Gastroesophageal sphincter (tissue), 3 donors: Measurements from ENCODE around the gene NME7.

Source experiments
- EP300 ChIP-seq: sonication (generic); formaldehyde crosslinking; IDR thresholded peaks from one replicate; pipeline ENCODE4 v1.6.1; 2017; ENCODE audit warnings: antibody characterized with exemption, mild to moderate bottlenecking
- POLR2A ChIP-seq, 2 donors: fragments of 450-650 bp; IDR thresholded peaks; one replicate each; pipeline ENCODE4 v1.6.1; 2017; ENCODE audit warnings: antibody characterized with exemption in 2 of 2, mild to moderate bottlenecking in 2 of 2, moderate library complexity in 1 of 2
- POLR2AphosphoS5 ChIP-seq: sonication (generic); formaldehyde crosslinking; IDR thresholded peaks from one replicate; pipeline ENCODE4 v1.6.1; 2017; ENCODE audit warnings: antibody characterized with exemption
- TF ChIP-seq, protein P1 (sequence below), 4 experiments: fragments of 200-600 bp in 2 of 4; fragments of 450-650 bp in 2 of 4; sonication (generic) in 1 of 4; IDR thresholded peaks; one replicate each; pipeline ENCODE4 v1.5.1; 2017 to 2019; ENCODE audit warnings: antibody characterized with exemption in 4 of 4, mild to moderate bottlenecking in 2 of 4, moderate library complexity in 2 of 4

GRCh38 chr1:169087876-169088275 is 279.7 kb downstream of the NME7 start:
- TF ChIP-seq, protein P1, sequence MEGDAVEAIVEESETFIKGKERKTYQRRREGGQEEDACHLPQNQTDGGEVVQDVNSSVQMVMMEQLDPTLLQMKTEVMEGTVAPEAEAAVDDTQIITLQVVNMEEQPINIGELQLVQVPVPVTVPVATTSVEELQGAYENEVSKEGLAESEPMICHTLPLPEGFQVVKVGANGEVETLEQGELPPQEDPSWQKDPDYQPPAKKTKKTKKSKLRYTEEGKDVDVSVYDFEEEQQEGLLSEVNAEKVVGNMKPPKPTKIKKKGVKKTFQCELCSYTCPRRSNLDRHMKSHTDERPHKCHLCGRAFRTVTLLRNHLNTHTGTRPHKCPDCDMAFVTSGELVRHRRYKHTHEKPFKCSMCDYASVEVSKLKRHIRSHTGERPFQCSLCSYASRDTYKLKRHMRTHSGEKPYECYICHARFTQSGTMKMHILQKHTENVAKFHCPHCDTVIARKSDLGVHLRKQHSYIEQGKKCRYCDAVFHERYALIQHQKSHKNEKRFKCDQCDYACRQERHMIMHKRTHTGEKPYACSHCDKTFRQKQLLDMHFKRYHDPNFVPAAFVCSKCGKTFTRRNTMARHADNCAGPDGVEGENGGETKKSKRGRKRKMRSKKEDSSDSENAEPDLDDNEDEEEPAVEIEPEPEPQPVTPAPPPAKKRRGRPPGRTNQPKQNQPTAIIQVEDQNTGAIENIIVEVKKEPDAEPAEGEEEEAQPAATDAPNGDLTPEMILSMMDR (IDR thresholded peaks at IDR 0.05) = no peak
- TF ChIP-seq POLR2A (IDR thresholded peaks at IDR 0.05) = no peak
- no peak for TF ChIP-seq EP300
- TF ChIP-seq POLR2AphosphoS5 = no peak
